ENCODE data around the gene DNAH2. TPM values are rescaled to one million over a fixed set of nuclear protein-coding genes. Genes with fewer than 3 reads are reported as not detected.

DNAH2 gene
- total and polyA plus RNA-seq, 2 donors (not counting 1 experiment from before 2014, with no cell fraction given) = 0.08 to 0.17 TPM

DNA sequence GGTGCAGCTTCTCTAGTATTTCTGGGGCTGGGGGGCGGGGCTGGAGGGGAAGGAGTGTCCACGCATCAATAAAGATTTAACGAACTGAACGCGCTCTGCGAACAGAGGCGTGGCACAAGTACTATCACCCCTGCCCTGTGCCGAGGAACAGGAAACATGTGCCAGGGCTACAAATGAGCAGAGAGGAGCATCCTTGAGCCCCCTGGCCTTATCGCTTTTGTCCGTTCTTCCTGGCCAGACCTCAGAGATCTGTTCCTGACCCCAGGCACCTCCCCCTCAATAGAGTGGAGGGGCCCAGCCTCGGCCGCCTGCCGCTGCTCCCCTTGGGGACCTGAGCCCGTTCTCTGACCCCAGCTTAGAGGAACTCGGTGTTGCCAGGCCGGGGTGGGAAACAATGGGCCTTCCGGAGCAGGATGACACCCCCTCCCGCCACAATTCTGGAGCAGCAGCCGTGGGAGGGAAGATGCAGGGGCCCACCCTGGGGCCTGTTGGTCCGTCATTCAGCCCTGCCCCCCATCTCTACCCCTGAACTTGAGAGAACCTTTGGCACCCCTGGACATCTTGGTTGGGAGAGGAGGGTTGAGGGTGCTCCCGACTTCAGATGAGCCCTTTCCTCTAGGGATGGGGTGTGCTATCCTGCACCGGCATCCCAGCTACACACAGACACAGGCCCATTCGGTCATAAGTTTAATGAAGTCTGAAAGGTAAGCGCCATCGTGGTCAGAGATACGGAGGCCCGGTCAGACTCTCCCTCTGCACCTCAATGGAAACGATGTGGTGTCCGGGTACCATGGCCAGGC, 138.7 kb downstream of the DNAH2 start:
- TF ChIP-seq EZH2 (IDR thresholded peaks at IDR 0.05; ENCODE audit: low read length, missing control alignments) = no peak
- TF ChIP-seq, protein P1, sequence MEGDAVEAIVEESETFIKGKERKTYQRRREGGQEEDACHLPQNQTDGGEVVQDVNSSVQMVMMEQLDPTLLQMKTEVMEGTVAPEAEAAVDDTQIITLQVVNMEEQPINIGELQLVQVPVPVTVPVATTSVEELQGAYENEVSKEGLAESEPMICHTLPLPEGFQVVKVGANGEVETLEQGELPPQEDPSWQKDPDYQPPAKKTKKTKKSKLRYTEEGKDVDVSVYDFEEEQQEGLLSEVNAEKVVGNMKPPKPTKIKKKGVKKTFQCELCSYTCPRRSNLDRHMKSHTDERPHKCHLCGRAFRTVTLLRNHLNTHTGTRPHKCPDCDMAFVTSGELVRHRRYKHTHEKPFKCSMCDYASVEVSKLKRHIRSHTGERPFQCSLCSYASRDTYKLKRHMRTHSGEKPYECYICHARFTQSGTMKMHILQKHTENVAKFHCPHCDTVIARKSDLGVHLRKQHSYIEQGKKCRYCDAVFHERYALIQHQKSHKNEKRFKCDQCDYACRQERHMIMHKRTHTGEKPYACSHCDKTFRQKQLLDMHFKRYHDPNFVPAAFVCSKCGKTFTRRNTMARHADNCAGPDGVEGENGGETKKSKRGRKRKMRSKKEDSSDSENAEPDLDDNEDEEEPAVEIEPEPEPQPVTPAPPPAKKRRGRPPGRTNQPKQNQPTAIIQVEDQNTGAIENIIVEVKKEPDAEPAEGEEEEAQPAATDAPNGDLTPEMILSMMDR (conservative IDR thresholded peaks at IDR 0.05 in 1 of 2, IDR thresholded peaks at IDR 0.05 in 1 of 2; ENCODE audit: low read depth in 1 of 2, low read length in 2 of 2) = no peak
- H2AFZ ChIP-seq (ENCODE audit: low read length) = no peak overlapping the region
- peak; percentile 30 to 40 for DNase-seq (ENCODE audit: low read depth in 2 of 2)

DNA sequence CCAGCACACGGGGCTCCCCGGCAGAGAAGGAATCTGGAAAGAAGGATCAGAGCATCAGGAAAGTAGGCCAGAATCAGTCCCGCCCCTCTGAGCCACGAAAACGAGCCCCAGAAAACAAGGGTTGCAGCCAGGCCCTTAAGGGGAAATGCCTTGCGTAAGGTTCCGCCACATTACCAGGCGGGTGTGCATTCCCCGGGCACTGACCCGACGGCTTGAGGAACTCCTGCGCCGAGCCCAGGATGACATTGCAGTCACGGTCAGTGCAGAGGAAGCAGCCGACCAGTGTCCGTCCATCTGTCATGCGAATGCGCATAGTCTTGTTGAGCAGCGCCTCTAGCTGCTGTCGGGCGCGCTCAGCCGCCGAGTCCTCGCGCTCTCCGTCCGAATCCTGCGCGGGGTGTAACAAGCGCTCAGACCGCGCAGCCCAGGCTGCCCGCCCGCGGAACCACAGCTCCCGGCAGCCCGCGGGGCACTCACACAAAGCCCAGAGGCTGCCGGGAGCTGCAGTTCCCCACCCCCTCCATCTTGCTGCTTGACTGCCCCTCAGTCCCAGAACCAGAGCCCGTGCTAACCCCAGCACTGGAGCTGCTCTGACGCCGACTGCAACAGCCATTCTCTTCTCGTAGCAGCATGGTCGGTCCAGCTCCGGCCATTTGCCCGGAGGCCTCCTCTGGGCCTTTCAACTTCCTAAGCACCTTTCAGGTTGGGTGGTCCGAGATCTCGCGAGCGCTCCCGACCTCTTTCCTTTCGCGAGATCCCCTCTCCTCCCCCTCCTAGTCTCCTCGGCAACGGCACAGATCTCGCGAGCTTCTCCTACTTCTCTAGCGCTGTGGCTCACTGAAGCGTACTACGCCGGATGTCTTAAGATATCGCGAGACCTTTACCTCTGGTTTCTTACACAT, 139.5 kb downstream of the DNAH2 start, which contains the start of gene NAA38:
TSS of gene NAA38 (minus strand) at position 749 of the 902 bp plus-strand sequence. CDS start at position 653, 96 bp downstream.
- H4K20me1 ChIP-seq (ENCODE audit: control insufficient read depth, extremely low read depth, insufficient read depth, low read length) = no peaks in the 10 kb centered on the region
- no peaks in the 10 kb centered on the region for H3K9me3 ChIP-seq (ENCODE audit: control insufficient read depth, insufficient read depth, low read depth, low read length)
- peak within 1 kb of the TSS; percentile 97 for H2AFZ ChIP-seq (ENCODE audit: low read length)
- peak; percentile 99 to 100 for DNase-seq (ENCODE audit: low read depth in 2 of 2)
- peaks cover 19% of the 10 kb centered on the region for H3K4me1 ChIP-seq (ENCODE audit: control insufficient read depth, extremely low read depth, insufficient read depth, low read length)
- H3K4me3 ChIP-seq (replicated peaks in 1 of 4; ENCODE audit: control extremely low read depth in 1 of 4, insufficient read depth in 1 of 4, low read depth in 3 of 4, low read length in 4 of 4) = peak within 1 kb of the TSS; percentile 71 to 93 (median 86)
- peak within 1 kb of the TSS; percentile 92 for H3K27ac ChIP-seq (ENCODE audit: insufficient read depth, low read length)
- H3K4me2 ChIP-seq (ENCODE audit: extremely low read depth, insufficient read depth, low read length) = peak within 1 kb of the TSS; percentile 99
- no peaks in the 10 kb centered on the region for H3K27me3 ChIP-seq (ENCODE audit: control insufficient read depth, insufficient read depth, low read length)
- peaks cover 20% of the 10 kb centered on the region for H3K36me3 ChIP-seq (ENCODE audit: control insufficient read depth, insufficient read depth, low read length)
- H3K9ac ChIP-seq (ENCODE audit: insufficient read depth, low read length) = peak within 1 kb of the TSS; percentile 80
- H3K79me2 ChIP-seq (ENCODE audit: control insufficient read depth, insufficient read depth, low read length) = peaks cover 14% of the 10 kb centered on the region
- no peak for TF ChIP-seq EZH2 (IDR thresholded peaks at IDR 0.05; ENCODE audit: low read length, missing control alignments)
- TF ChIP-seq, protein P1 (conservative IDR thresholded peaks at IDR 0.05 in 1 of 2, IDR thresholded peaks at IDR 0.05 in 1 of 2; ENCODE audit: low read depth in 1 of 2, low read length in 2 of 2) = peak; percentile 8 to 53

More for the DNA sequence above, 138.7 kb downstream of the DNAH2 start:
- Histone ChIP-seq H3K36me3 (ENCODE audit: control insufficient read depth, insufficient read depth, low read length) (peaks cover 27% of the 10 kb centered on the region), H4K20me1 (ENCODE audit: control insufficient read depth, extremely low read depth, insufficient read depth, low read length) (no peaks in the 10 kb centered on the region), H3K79me2 (ENCODE audit: control insufficient read depth, insufficient read depth, low read length) (peaks cover 14% of the 10 kb centered on the region), H3K4me2 (ENCODE audit: extremely low read depth, insufficient read depth, low read length) (peak overlapping the region; percentile 84), H3K9ac (ENCODE audit: insufficient read depth, low read length) (peak overlapping the region; percentile 5), H3K4me3 (replicated peaks in 1 of 4; ENCODE audit: control extremely low read depth in 1 of 4, insufficient read depth in 1 of 4, low read depth in 3 of 4, low read length in 4 of 4) (peak overlapping the region; percentile 71 to 93 (median 86)), H3K9me3 (ENCODE audit: control insufficient read depth, insufficient read depth, low read depth, low read length) (no peaks in the 10 kb centered on the region), H3K27me3 (ENCODE audit: control insufficient read depth, insufficient read depth, low read length) (no peaks in the 10 kb centered on the region), H3K4me1 (ENCODE audit: control insufficient read depth, extremely low read depth, insufficient read depth, low read length) (peaks cover 21% of the 10 kb centered on the region), H3K27ac (ENCODE audit: insufficient read depth, low read length) (peak overlapping the region; percentile 92)

Measured in fibroblast of lung (primary cell).